Muscle of leg (tissue), 11 donors: ENCODE measurements around the gene SORL1. TPM values are rescaled to one million over a fixed set of nuclear protein-coding genes. Genes with fewer than 3 reads are reported as not detected.
"Not testable (repeated sequence)": the region's sequence is repeated elsewhere in the genome, so short reads cannot be mapped to it uniquely, and the experiment has no call there.

ENCODE experiments used
- DNase-seq: peaks from one replicate; pipeline ENCODE4 v3.0.0; 2013
- H3K27ac ChIP-seq: one replicate; pipeline ENCODE4 v1.5.1; 2013; ENCODE audit warnings: mild to moderate bottlenecking, low read length, control low read depth
- H3K27me3 ChIP-seq: one replicate; pipeline ENCODE4 v1.6.1; 2013; ENCODE audit warnings: low read length; ENCODE audit not compliant: control insufficient read depth, insufficient read depth
- H3K36me3 ChIP-seq: one replicate; pipeline ENCODE4 v1.6.1; 2013; ENCODE audit warnings: low read length; ENCODE audit not compliant: control insufficient read depth, insufficient read depth
- H3K4me1 ChIP-seq: one replicate; pipeline ENCODE4 v1.6.1; 2013; ENCODE audit warnings: low read length; ENCODE audit not compliant: control insufficient read depth, insufficient read depth
- H3K4me3 ChIP-seq: one replicate; pipeline ENCODE4 v1.5.1; 2013; ENCODE audit warnings: low read length, control low read depth
- H3K9me3 ChIP-seq: replicated peaks from 2 replicates; pipeline ENCODE4 v1.6.1; 2013; ENCODE audit warnings: low read depth, low read length; ENCODE audit not compliant: control insufficient read depth
- WGBS: methylation state at CpG from one replicate; pipeline ENCODE4 v1.1.5; 2013; ENCODE audit warnings: missing lambda C conversion rate; ENCODE audit not compliant: insufficient coverage; 5-methylcytosine and 5-hydroxymethylcytosine counted together
- polyA plus RNA-seq, 8 donors: library from polyadenylated mRNA; unstranded; fragments of 120-200 nt; gene quantifications; one replicate each; pipeline versions ENCODE4 v1.2.1 to v1.2.3, GENCODE V29; 2013; ENCODE audit warnings: inconsistent platforms in 1 of 8, low replicate concordance in 1 of 8; ENCODE audit not compliant: insufficient read length in 8 of 8, insufficient read depth in 1 of 8
- total RNA-seq: library from RNA; stranded (reverse); fragments of 120-200 nt; gene quantifications from one replicate; pipeline ENCODE4 v1.2.4, GENCODE V29; 2013

Gene SORL1
- total and polyA plus RNA-seq, 9 donors = 1.0 to 3.1 (median 1.9) TPM

DNA sequence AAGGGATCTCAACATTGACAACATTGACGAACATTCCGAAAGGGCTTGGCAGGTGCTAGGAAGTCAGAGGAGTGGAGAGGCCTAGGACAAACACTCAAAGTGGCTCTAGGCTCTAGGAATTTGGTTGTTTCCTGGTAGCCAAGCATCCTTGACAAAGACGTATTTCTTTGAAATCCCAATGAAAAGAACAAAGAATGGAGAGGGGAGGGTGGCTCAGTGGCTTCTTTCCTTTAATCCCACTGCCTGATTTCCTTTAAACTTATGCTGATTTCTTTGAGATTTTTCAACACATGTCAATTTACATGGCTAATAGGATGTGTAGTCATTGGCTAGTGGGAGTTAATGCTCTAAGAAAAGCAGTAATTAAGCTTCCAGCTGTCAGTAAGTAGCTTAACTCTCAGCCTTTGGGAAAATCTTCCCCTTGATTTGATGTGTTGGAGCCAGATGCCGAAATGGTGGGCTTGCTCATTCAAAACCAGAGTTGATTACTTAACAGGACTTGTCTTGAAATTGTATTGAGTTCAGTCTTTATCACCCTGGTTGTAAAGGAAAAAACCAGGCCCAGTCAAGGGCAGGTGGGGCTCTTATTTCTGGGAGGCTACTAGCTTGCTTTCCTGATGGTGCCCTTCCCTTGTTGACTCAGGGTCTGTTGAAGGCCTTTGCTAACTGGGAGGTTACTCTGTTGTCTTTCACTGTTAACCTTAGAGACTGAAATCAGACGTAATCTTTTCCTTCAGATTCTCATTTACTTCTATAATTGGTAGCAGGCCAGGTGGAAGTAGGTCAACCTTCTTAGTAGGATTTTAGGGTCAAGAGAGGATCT, 45.3 kb downstream of the SORL1 start:
- WGBS = 69% methylated on average over 3 of the region's 5 CpGs
- H3K4me1 ChIP-seq = no peaks in the 10 kb centered on the region

DNA sequence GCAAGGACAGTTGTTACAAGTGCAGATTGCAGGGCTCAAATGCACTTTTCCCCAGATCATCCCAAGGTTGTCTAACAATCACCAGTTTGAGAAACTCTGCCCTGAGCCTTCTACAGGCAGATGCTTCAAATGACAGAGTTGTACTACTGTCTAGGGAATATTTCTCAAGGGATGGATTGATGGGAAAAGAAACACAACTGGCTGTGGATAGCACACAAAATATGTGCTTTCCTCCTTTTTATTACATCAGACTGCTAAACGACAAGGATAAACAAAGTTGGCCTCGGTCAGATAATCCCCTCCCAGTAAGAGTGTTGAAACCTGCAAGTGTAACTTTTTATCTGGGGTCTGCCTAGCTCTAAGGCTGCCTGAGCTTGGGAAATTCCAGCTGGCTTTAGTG, 47.3 kb downstream of the SORL1 start:
- Histone ChIP-seq H3K4me1 (no peaks in the 10 kb centered on the region), H3K27ac (no peak overlapping the region), H3K27me3 (no peaks in the 10 kb centered on the region), H3K36me3 (no peaks in the 10 kb centered on the region), H3K4me3 (no peak overlapping the region), H3K9me3 (no peaks in the 10 kb centered on the region)
- DNase-seq = no peak
- WGBS = no CpG with 5 or more reads among the region's 2 CpGs

More for the DNA sequence above, 45.3 kb downstream of the SORL1 start:
- H3K4me3 ChIP-seq = no peak overlapping the region
- H3K9me3 ChIP-seq = no peaks in the 10 kb centered on the region
- no peak overlapping the region for H3K27ac ChIP-seq
- no peak for DNase-seq
- no peaks in the 10 kb centered on the region for H3K36me3 ChIP-seq
- no peaks in the 10 kb centered on the region for H3K27me3 ChIP-seq

DNA sequence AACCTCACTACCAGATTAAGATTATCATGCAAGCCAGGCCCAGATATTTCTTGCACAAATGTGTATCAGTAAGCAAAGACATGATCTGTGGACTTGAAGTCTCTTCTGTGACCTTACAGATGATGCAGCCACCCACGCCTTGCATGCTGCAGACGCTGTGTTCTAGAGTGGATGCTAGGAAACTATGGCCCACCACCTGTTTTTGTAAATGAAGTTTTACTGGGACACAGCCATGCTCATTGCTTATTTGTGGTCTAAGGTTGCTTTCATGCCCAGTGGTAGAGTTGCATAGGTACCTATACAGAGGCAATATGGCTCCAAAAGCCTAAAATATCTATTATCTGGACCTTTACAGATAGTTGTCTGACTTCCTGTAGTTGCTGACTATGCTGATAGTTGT, 48.2 kb downstream of the SORL1 start:
- WGBS = no CpG with 5 or more reads among the region's 2 CpGs

DNA sequence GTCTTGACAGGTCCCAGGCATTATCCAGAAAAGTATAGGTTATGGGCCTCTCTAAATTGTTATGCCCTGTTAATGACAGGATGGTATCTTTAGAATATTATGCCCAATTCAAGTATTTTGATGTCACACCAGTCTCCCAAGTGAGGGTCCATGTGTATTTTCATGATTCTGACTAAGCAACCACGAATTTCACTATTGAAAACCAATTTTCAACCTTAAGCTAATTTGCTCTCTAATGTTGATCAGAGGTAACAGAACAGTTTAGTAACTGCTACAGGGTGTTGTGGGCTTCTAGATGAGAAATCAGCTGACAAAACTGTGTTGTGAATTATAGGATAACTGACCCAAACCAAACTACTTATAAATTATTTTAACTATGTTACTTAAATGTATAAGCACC, 48.6 kb downstream of the SORL1 start:
- no peak for DNase-seq
- Histone ChIP-seq H3K27me3 (no peaks in the 10 kb centered on the region), H3K4me3 (no peak overlapping the region), H3K27ac (no peak overlapping the region), H3K4me1 (no peaks in the 10 kb centered on the region), H3K9me3 (peaks cover 3% of the 10 kb centered on the region), H3K36me3 (no peaks in the 10 kb centered on the region)
- WGBS = no CpG with 5 or more reads among the region's 1 CpG

More for the DNA sequence above, 48.2 kb downstream of the SORL1 start:
- Histone ChIP-seq H3K27me3 (no peaks in the 10 kb centered on the region), H3K4me1 (no peaks in the 10 kb centered on the region), H3K27ac (no peak overlapping the region), H3K36me3 (no peaks in the 10 kb centered on the region), H3K9me3 (no peaks in the 10 kb centered on the region), H3K4me3 (no peak overlapping the region)
- no peak for DNase-seq

DNA sequence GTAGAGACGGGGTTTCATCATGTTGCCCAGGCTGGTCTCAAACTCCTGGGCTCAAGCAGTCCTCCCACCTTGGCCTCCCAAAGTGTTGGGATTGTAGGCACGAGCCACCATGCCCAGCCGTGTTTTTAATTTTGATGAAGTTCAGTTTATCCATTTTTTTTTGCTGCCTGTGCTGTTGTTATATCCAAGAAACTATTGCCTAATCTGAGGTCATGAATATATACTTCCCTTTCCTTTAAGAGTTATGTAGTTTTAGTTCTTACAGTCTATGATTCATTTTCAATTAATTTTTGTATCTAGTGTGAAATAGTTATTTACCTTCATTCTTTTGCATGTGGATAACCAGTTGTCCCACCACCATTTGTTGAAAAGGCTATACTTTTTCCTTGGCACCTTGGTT, 50.9 kb downstream of the SORL1 start:
- Histone ChIP-seq H3K36me3 (no peaks in the 10 kb centered on the region), H3K4me3 (no peak overlapping the region)

DNA sequence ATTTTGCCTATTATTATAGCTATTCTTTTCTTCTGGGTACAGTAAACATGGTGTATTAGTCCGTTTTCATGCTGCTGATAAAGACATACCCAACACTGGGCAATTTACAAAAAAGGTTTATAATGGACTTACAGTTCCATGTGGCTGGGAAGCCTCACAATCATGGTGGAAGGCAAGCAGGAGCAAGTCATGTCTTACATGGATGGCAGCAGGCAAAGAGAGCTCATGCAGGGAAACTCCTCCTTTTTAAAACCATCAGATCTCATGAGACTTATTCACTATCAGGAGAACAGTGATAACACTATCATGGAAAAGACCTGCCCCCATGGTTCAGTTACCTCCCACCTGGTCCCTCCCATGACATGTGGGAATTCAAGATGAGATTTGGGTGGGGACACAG, 54.1 kb downstream of the SORL1 start:
- H3K9me3 ChIP-seq, H3K27me3 ChIP-seq, H3K4me1 ChIP-seq, DNase-seq, H3K36me3 ChIP-seq, H3K27ac ChIP-seq, H3K4me3 ChIP-seq: not testable (repeated sequence)
- no CpG with 5 or more reads among the region's 1 CpG for WGBS

More for the DNA sequence above, 50.9 kb downstream of the SORL1 start:
- WGBS = 100% methylated on average over 1 of the region's 3 CpGs
- no peaks in the 10 kb centered on the region for H3K4me1 ChIP-seq
- DNase-seq = no peak
- no peaks in the 10 kb centered on the region for H3K27me3 ChIP-seq
- H3K27ac ChIP-seq = no peak overlapping the region
- H3K9me3 ChIP-seq = peaks cover 8% of the 10 kb centered on the region

DNA sequence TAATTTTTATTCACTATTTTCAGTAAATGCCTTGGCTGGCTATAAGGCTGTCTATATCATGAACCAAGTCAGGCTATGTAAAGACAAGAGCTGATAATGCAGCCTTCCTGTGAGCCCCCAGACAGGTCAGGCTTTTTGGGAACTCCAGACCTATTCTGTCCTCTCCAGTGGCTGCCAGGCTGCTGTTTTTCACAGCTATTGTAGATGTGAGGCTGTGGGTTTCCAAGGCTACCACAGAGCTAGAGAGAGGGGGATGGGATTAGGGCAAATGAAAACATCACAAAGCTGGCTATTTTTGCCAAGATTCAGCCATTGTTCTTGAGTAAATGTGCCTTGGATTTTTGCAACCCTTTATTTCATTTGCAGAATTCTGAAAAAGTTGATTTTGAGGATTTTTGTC, 56.3 kb downstream of the SORL1 start:
- H3K36me3 ChIP-seq = no peaks in the 10 kb centered on the region
- no peak overlapping the region for H3K4me3 ChIP-seq
- H3K4me1 ChIP-seq = no peaks in the 10 kb centered on the region
- H3K27me3 ChIP-seq = no peaks in the 10 kb centered on the region
- DNase-seq = no peak
- no peak overlapping the region for H3K27ac ChIP-seq
- peaks cover 8% of the 10 kb centered on the region for H3K9me3 ChIP-seq

DNA sequence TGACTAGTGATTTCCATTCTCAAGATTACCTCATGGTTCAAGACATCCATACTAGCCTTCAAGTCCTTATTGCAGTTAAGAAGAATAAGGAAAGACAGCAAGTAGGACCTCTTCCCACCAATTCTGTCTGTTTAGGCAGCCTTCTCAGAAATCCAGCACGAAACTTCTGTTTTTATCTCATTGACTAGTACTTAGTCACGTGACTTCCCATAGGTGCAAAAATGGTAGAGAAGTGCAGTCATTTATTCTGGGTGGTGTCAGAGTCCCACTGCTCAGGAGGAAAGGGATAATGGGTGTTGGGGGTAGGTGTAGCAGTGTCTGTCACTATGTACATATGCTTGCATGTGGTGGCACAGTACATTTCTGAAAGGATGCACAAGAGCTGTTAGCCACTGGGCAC, 58.3 kb downstream of the SORL1 start:
- no CpG with 5 or more reads among the region's 2 CpGs for WGBS
- H3K27ac ChIP-seq = no peak overlapping the region
- no peaks in the 10 kb centered on the region for H3K4me1 ChIP-seq
- no peak overlapping the region for H3K4me3 ChIP-seq
- no peaks in the 10 kb centered on the region for H3K36me3 ChIP-seq
- H3K9me3 ChIP-seq = peaks cover 8% of the 10 kb centered on the region
- no peak for DNase-seq
- no peaks in the 10 kb centered on the region for H3K27me3 ChIP-seq

DNA sequence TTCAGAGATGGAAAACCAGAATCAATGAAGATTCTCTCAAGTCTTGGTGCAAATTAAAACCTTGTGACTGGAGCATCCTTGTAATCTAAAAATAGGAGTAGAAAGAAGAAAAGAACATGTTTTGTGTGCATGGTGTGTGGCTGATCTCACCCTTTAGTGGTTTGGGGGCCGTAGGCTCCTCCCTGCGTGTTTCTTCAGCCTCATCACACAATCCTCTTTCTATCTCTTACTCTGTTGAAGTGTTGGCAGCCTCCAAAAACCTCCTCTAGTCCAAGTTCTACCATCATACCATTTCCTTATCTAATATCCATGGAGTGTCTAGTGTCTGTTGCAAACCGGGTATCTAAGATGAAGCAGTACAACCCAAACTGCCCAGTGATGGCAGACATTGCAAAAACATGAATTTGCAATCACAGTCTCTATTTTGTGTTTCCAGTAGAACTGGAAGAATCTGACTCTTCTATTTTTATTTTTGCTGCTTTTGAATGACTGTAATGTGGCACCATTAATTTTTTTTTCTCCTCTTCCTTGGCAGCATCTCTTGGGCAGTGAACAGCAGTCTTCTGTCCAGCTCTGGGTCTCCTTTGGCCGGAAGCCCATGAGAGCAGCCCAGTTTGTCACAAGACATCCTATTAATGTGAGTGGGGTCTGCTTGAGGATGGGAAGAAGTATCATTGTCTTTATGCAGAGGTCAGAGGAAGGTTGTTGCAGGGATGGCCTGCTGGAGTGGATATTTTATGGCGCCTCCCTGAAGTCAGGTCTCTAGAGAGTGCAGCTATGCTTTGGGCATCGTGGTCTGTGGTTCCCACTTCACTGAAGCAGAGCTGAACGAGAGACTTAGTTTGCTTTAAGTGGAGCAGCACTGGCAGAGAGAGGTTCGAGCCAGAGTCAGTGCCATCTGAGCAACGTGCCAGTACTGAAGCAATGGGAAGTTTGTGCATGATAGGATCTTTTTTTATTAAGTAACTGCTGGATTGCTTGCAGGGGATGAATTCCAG, 60.7 kb downstream of the SORL1 start:
- no peak overlapping the region for H3K4me3 ChIP-seq
- H3K27ac ChIP-seq = no peak overlapping the region
- no peaks in the 10 kb centered on the region for H3K36me3 ChIP-seq
- no peaks in the 10 kb centered on the region for H3K4me1 ChIP-seq
- no peaks in the 10 kb centered on the region for H3K27me3 ChIP-seq
- 79% methylated on average over 5 of the region's 9 CpGs for WGBS
- DNase-seq = no peak
- H3K9me3 ChIP-seq = no peaks in the 10 kb centered on the region

DNA sequence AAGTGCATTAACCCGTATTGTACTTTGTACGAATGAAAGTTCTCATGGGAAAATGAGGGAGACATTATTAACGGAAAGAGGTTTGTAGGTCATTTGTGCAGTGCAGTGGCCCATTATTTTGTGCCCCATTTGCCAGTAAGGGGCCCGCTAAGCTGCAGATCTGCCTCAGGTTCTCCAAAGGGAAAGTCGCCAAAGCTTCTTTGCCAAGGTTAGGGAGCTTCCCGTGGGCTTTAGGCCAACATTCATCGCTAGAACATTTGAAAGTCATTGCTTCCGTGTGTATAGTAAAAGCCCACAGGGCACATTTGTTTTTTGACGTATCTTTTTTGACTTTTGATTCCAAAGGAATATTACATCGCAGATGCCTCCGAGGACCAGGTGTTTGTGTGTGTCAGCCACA, 61.7 kb downstream of the SORL1 start:
- Histone ChIP-seq H3K27me3 (no peaks in the 10 kb centered on the region), H3K9me3 (no peaks in the 10 kb centered on the region), H3K36me3 (no peaks in the 10 kb centered on the region), H3K4me3 (no peak overlapping the region), H3K27ac (no peak overlapping the region), H3K4me1 (no peaks in the 10 kb centered on the region)
- WGBS = 74% methylated on average over 8 of the region's 11 CpGs
- DNase-seq = no peak
